ENCODE data around the gene KLHL40. TPM values are rescaled to one million over a fixed set of nuclear protein-coding genes. Genes with fewer than 3 reads are reported as not detected.

KLHL40 gene
- total RNA-seq, 2 experiments from 2014 or later: not detected

DNA sequence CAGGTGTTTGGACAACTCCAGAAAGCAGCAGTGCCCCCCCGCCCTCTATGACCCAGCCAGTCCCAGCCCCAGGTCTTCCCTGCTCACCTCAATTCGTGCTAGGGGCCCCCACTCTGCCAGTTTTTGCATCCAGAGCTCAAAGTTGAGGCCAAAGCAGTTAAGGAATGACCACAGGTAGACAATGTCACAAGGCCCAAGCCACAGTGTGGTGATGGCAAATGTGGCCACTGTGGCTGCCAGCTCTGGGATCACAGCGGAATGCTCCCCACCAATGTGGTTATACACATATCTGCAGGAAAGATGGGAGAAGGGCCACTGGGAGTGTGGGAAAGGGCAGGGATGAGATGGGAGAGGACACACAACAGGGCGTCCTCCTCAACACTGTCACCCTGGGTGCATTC lies 8.2 kb downstream of the KLHL40 start:
- Mint-ChIP-seq H3K9me3 (no peaks in the 10 kb centered on the region), H3K36me3 (no peaks in the 10 kb centered on the region), H3K4me1 (no peaks in the 10 kb centered on the region), H3K4me3 (no peak overlapping the region), H3K27me3 (peaks cover 4% of the 10 kb centered on the region), H3K27ac (no peak overlapping the region)
- POLR2A ChIA-PET: interaction anchor here (0.5 kb wide), 1 partner anchor 129 kb away, joined by 3 read pairs; no protein-coding TSS in a partner anchor
- ATAC-seq (ENCODE audit: low read depth) (no peak), DNase-seq (no peak)

GRCh38 chr3:42694366-42694765 lies 9.0 kb downstream of the KLHL40 start:
- Mint-ChIP-seq H3K4me1 (peaks cover 2% of the 10 kb centered on the region), H3K27me3 (peaks cover 4% of the 10 kb centered on the region), H3K27ac (no peak overlapping the region), H3K36me3 (no peaks in the 10 kb centered on the region), H3K4me3 (no peak overlapping the region), H3K9me3 (no peaks in the 10 kb centered on the region)
- DNase-seq: no peak
- POLR2A ChIA-PET: no interaction called here
- no peak for ATAC-seq (ENCODE audit: low read depth)

- no peaks in the 10 kb centered on the region for H3K27me3 Mint-ChIP-seq
- peaks cover 13% of the 10 kb centered on the region for H3K4me1 Mint-ChIP-seq
- no peaks in the 10 kb centered on the region for H3K36me3 Mint-ChIP-seq
- ATAC-seq (ENCODE audit: low read depth) (no peak), DNase-seq (no peak)
- H3K9me3 Mint-ChIP-seq: no peaks in the 10 kb centered on the region
- H3K27ac Mint-ChIP-seq: no peak overlapping the region
- POLR2A ChIA-PET: no interaction called here
- H3K4me3 Mint-ChIP-seq: no peak overlapping the region
These were observed 11.3 kb downstream of the KLHL40 start for GRCh38 chr3:42696356-42697288.

- POLR2A ChIA-PET: no interaction called here
- Mint-ChIP-seq H3K4me3 (no peak overlapping the region), H3K27ac (no peak overlapping the region), H3K36me3 (no peaks in the 10 kb centered on the region), H3K9me3 (no peaks in the 10 kb centered on the region), H3K4me1 (peaks cover 13% of the 10 kb centered on the region), H3K27me3 (no peaks in the 10 kb centered on the region)
- ATAC-seq (ENCODE audit: low read depth) (no peak), DNase-seq (no peak)
These were observed 12.1 kb downstream of the KLHL40 start for GRCh38 chr3:42697289-42698051.

DNA sequence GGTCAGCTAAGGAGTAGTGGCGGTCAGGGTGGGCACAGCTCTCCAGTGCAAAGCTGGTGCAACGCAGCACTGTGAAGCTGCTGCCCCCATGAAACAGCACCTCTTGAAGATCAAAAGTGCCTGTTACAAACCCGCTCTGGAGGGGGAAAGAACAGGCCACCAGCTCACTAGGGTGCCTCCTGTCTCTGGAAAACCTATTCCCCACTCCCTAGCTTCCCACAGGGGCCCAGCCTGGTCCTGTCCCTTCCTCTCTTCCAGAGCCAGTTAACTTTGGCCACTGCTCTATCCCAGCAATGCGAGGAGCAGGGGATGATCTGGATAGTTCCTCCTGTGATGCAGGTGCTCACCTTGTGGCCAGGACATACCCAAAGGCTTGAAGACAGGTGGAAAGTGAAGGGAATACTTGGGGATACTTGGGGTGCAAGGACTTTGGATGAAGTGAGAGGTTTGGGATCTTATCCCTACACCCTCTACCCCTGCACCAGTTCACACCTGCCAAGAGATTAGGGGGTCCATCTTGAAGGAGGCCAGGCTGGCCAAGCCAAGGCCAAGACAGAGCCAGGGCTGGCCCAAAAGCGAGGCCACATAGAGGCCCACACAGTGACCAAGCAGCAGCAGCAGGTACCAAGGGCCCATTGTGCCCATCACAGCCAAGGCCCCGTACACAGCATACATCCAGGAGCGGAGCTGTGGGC lies 13.0 kb downstream of the KLHL40 start:
- Mint-ChIP-seq H3K36me3 (no peaks in the 10 kb centered on the region), H3K4me3 (no peak overlapping the region), H3K27me3 (no peaks in the 10 kb centered on the region), H3K27ac (no peak overlapping the region), H3K4me1 (peaks cover 13% of the 10 kb centered on the region), H3K9me3 (no peaks in the 10 kb centered on the region)
- DNase-seq (no peak), ATAC-seq (ENCODE audit: low read depth) (no peak)
- POLR2A ChIA-PET: no interaction called here

DNA sequence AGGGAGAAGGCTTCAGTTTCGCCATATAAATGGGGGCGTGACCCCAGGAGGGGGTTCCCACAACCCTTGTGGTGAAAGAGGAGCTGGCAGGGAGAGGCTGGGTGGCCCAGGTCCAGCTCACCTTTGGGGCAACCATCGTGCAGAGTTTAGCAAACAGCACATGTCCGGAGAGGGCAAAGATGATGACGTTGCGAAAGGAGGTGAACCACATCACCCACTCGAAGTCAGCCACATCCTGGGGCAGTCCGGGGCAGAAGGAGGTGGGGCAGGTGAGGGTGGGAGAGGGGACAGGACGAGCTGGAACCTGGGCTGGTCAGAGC lies 13.5 kb downstream of the KLHL40 start:
- no peaks in the 10 kb centered on the region for H3K36me3 Mint-ChIP-seq
- POLR2A ChIA-PET: no interaction called here

GRCh38 chr3:42699511-42699971 lies 14.2 kb downstream of the KLHL40 start:
- H3K27me3 Mint-ChIP-seq: no peaks in the 10 kb centered on the region
- ATAC-seq (ENCODE audit: low read depth): no peak
- no peak overlapping the region for H3K27ac Mint-ChIP-seq
- no peak for DNase-seq
- H3K36me3 Mint-ChIP-seq: no peaks in the 10 kb centered on the region
- H3K9me3 Mint-ChIP-seq: no peaks in the 10 kb centered on the region
- no peak overlapping the region for H3K4me3 Mint-ChIP-seq
- peaks cover 13% of the 10 kb centered on the region for H3K4me1 Mint-ChIP-seq
- POLR2A ChIA-PET: no interaction called here

More for the DNA sequence above, 13.5 kb downstream of the KLHL40 start:
- H3K27me3 Mint-ChIP-seq: no peaks in the 10 kb centered on the region
- H3K27ac Mint-ChIP-seq: no peak overlapping the region
- ATAC-seq (ENCODE audit: low read depth) (peak; percentile 12), DNase-seq (no peak)
- H3K4me1 Mint-ChIP-seq: peaks cover 13% of the 10 kb centered on the region
- H3K9me3 Mint-ChIP-seq: no peaks in the 10 kb centered on the region
- H3K4me3 Mint-ChIP-seq: no peak overlapping the region

DNA sequence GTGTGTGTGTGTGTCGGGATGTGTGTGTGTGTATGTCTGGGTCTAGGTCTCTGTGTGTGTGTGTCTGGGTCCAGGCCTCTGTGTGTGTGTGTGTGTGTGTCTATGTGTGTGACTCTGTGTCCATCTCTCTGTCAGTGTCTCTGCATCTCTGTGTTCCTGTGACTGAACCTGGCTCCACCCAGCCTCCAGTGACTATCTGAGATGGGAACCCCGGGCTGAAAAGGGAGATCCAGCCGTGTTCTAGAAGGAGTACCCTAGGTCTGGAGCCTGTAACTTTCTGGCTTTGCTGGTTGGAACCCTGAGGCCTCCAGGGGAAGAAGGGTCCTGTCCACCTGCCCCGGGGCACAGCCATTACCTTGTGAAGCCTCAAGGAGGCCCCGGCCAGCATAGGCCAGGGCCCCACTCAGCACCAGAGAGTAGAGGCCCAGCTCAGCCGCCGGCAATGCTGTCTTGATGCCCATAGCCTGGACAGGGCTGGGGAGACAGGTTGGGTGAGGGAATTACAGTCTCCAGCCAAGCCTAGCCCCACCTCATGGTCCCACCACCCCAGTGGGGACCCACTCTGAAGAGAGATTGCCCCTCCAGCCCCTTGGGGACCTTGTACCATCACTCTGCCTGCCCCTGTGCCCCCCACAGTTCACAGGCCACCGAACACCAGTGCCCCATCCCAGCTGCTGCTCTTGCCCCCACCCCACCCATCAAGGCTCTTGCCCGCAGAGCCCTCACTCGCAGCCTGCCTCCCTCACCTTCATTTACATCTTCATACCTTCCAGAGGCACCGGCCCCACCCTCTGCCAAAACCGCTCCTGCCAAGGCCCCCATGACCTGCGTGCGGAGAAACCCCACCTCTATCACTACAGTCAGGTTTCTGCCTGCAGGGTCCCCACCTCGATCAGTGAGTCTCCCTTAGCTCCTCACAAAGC lies 15.3 kb downstream of the KLHL40 start:
- DNase-seq (no peak), ATAC-seq (ENCODE audit: low read depth) (no peak)
- H3K4me1 Mint-ChIP-seq: peaks cover 13% of the 10 kb centered on the region
- no peak overlapping the region for H3K4me3 Mint-ChIP-seq
- H3K9me3 Mint-ChIP-seq: no peaks in the 10 kb centered on the region
- H3K27ac Mint-ChIP-seq: peak overlapping the region; percentile 2
- no peaks in the 10 kb centered on the region for H3K36me3 Mint-ChIP-seq
- no peaks in the 10 kb centered on the region for H3K27me3 Mint-ChIP-seq
- POLR2A ChIA-PET: no interaction called here

DNA sequence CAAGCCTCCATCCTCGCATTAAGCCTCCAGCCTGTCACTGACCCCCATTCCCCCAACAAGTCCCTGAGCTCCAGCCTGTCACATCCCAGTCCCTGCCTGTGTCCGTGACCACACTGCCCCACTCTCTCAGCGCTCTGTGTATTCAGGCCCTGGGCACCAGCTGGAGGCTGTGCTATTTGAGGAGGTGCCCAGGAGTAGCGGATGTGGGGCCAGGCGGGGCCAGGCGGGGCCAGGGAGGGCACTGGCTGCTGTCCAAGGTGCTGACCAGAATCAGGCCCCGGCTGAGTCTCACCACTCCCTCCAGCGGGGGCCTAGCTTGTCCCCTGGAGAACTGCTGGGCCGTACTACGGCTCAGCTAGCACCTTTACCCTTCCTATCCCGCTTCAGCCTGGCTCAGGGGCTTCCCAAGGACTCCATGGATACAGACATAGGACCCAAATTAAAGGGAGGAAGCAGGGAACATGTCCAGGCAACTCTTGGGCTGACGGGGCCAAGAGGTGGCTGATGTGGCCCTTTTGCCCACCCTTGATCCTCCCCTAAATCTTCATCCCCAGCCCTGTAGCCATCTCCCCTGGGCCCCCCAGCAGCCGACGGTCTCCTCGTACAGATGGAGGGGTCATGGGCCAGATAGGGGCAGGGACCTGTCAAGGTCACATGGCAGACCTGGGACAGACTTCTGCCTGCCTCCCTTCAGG lies 16.2 kb downstream of the KLHL40 start:
- DNase-seq (peak; percentile 78), ATAC-seq (ENCODE audit: low read depth) (peak; percentile 84)
- Mint-ChIP-seq H3K9me3 (no peaks in the 10 kb centered on the region), H3K27ac (no peak overlapping the region), H3K4me1 (peaks cover 13% of the 10 kb centered on the region), H3K4me3 (no peak overlapping the region), H3K36me3 (no peaks in the 10 kb centered on the region), H3K27me3 (no peaks in the 10 kb centered on the region)
- POLR2A ChIA-PET: no interaction called here

DNA sequence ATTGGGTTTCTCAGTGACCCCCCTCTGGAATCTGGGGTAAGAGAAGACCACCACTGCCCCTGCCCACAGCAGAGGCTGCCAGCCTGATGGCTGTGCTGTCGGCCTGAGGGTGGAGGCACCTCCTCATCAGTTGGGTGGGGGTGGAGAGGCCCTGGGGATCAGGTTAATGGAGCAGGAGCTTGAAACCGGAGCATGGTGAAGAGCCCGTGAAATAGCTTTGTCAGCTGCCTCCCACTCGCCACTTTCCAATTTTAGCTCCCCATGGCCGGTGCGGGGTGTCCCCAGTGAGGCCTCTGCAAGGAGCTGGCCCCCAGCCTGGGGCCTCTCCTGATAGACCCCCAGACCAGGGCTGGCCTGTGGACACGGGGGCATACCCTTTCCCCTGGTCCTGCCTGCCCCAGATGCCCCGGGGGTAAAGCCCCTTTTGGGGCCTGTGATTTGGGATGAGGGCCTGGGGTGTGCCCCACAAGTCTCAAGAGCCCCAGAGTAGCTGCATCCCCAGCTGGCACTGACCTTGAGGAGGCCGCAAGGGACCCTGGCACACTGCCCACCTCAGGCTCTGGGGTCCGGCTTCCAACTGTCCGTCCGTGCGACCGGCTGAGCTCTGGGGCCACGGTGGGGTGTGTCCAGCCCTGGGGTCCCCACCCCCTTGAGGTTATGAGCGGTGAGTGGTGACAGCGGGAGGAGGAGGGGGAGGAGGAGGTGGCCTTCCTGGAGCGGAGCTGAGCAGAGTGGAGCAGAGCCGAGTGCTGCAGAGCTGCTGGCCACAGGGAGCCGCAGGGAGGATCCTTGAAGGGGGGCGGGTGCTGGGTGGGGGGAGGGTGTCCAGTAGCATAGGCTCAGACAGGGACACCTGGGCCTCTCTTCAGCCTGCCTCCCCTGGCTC lies 17.0 kb downstream of the KLHL40 start, which contains the start of gene HHATL:
TSS of gene HHATL (minus strand) at position 733 of the 886 bp plus-strand sequence. CDS start 1,972 bp downstream, outside the sequence.
- no peak for ATAC-seq (ENCODE audit: low read depth)
- POLR2A ChIA-PET: no interaction called here
- DNase-seq: no peak
- no peaks in the 10 kb centered on the region for H3K36me3 Mint-ChIP-seq
- peaks cover 13% of the 10 kb centered on the region for H3K4me1 Mint-ChIP-seq
- H3K4me3 Mint-ChIP-seq: no peak within 1 kb of the TSS
- H3K9me3 Mint-ChIP-seq: no peaks in the 10 kb centered on the region
- H3K27ac Mint-ChIP-seq: no peak within 1 kb of the TSS
- no peaks in the 10 kb centered on the region for H3K27me3 Mint-ChIP-seq

- ATAC-seq (ENCODE audit: low read depth) (no peak), DNase-seq (no peak)
- H3K27ac Mint-ChIP-seq: no peak overlapping the region
- no peaks in the 10 kb centered on the region for H3K27me3 Mint-ChIP-seq
- no peaks in the 10 kb centered on the region for H3K9me3 Mint-ChIP-seq
- peaks cover 13% of the 10 kb centered on the region for H3K4me1 Mint-ChIP-seq
- H3K36me3 Mint-ChIP-seq: no peaks in the 10 kb centered on the region
- POLR2A ChIA-PET: no interaction called here
- no peak overlapping the region for H3K4me3 Mint-ChIP-seq
These were observed 17.8 kb downstream of the KLHL40 start for GRCh38 chr3:42702982-42703694.

Data from activated naive CD8-positive, alpha-beta T cell treated with anti-CD3 and anti-CD28 coated beads, Interleukin-2, amount 10 ng/mL, durations not matched to agents 7 days and 5 days (primary cell).